ENCODE measurements around the gene COPS9.

COPS9 gene

DNA sequence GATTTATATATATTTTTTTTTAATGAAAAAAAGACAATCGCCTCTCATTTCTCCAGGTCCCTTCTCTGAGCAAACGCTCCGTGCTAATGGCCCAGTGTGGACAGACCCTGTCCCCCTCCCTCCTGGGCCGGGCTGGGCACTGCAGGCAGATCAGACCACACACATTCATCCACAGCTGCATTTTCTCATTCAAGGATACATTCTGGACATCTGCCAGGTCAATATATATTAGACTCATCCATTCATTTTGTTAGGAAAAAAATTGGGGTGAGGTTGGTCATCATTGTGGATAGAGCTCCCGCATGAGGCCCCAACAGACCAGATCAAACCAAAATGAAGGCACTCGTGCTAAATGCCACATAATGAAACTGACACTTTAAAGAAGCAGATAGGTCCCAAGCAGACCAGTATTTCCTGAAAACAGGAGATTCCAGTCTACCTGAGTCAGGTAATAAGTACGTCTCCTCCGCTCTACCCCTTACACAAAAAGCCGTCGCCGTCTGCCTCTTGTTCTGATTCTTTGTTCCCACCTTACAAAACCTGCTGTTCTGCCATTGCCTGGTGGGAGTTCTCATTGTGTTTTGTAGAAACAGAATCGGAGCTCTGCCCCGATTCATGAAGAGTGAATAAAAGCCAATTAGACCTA lies 19.8 kb upstream of the COPS9 start:
- TF ChIP-seq, protein P1, sequence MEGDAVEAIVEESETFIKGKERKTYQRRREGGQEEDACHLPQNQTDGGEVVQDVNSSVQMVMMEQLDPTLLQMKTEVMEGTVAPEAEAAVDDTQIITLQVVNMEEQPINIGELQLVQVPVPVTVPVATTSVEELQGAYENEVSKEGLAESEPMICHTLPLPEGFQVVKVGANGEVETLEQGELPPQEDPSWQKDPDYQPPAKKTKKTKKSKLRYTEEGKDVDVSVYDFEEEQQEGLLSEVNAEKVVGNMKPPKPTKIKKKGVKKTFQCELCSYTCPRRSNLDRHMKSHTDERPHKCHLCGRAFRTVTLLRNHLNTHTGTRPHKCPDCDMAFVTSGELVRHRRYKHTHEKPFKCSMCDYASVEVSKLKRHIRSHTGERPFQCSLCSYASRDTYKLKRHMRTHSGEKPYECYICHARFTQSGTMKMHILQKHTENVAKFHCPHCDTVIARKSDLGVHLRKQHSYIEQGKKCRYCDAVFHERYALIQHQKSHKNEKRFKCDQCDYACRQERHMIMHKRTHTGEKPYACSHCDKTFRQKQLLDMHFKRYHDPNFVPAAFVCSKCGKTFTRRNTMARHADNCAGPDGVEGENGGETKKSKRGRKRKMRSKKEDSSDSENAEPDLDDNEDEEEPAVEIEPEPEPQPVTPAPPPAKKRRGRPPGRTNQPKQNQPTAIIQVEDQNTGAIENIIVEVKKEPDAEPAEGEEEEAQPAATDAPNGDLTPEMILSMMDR (IDR thresholded peaks at IDR 0.05; ENCODE audit: unreplicated experiment in 3 of 3), result no peak
- Mint-ChIP-seq H3K27me3 (ENCODE audit: low read depth) (peaks cover 20% of the 10 kb centered on the region), H3K4me3 (no peak overlapping the region), H3K9me3 (peaks cover 4% of the 10 kb centered on the region), H3K36me3 (ENCODE audit: low read depth) (no peaks in the 10 kb centered on the region), H3K4me1 (peaks cover 10% of the 10 kb centered on the region), H3K27ac (peak overlapping the region in 1 of 3 experiments; percentile 26)

DNA sequence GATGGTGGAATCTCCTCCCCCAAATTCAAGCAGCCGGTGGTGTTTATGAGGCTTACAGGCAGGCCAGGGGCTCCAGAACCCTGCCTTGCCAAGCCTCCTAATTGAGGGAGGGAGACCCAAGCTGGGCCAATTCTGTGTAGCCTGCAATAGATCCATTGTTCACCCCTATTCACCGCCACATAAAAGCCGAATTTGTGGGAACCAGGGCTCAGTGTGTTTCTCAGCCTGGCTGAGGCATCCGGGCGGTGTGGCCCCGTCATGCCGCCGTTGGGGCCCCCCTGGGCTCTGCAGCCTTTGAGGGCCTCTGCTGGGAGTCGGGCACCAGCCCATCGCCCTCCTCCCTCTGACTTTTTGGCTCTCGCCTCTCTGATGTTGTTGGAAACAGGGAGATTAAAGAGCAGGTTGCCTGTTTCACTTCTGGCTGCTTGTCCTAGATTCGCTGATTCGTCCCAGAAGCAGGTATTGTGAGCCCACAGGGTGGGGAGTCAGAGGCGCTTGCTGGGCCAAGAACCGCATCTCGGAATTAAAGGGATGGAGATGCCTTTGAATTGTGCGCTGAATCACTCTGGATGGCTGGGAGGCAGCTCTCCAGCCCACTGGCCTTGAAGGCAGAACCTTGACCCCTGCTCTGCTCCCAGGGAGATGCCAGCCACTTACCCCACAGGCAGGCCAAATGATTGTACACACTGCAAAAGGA lies 19.1 kb upstream of the COPS9 start:
- H3K4me1 Mint-ChIP-seq, result peaks cover 10% of the 10 kb centered on the region
- H3K9me3 Mint-ChIP-seq, result peaks cover 4% of the 10 kb centered on the region
- H3K4me3 Mint-ChIP-seq, result no peak overlapping the region
- no peak overlapping the region for H3K27ac Mint-ChIP-seq
- peaks cover 20% of the 10 kb centered on the region for H3K27me3 Mint-ChIP-seq (ENCODE audit: low read depth)
- TF ChIP-seq, protein P1 (IDR thresholded peaks at IDR 0.05; ENCODE audit: unreplicated experiment in 3 of 3), result no peak
- no peaks in the 10 kb centered on the region for H3K36me3 Mint-ChIP-seq (ENCODE audit: low read depth)

DNA sequence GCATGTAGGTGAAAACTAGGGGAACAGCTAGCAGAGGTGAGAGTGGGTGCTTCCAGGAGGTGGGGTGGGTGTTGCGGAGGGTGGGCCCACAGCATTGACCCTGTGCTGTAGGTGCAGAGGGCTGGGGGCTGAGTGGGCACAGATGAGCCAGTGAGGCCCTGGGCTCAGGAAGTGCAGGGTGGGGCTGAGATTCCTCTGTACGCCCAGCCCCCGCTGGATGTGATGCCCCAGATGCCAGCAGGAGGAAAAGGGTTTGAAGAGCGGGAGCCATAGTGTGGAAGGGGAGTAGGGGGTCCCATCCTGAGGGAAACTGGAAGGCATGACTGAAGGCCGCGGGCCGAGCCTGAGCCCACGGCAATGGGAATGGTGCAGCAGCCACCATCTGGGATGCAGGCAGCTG lies 18.5 kb upstream of the COPS9 start:
- H3K27ac Mint-ChIP-seq, result no peak overlapping the region
- H3K9me3 Mint-ChIP-seq, result peaks cover 4% of the 10 kb centered on the region
- H3K36me3 Mint-ChIP-seq (ENCODE audit: low read depth), result no peaks in the 10 kb centered on the region
- H3K4me1 Mint-ChIP-seq, result peaks cover 10% of the 10 kb centered on the region
- no peak overlapping the region for H3K4me3 Mint-ChIP-seq
- TF ChIP-seq, protein P1 (IDR thresholded peaks at IDR 0.05; ENCODE audit: unreplicated experiment in 3 of 3), result no peak
- H3K27me3 Mint-ChIP-seq (ENCODE audit: low read depth), result peaks cover 24% of the 10 kb centered on the region

- Mint-ChIP-seq H3K4me1 (peaks cover 10% of the 10 kb centered on the region), H3K27me3 (ENCODE audit: low read depth) (peaks cover 24% of the 10 kb centered on the region), H3K4me3 (no peak overlapping the region), H3K9me3 (peaks cover 4% of the 10 kb centered on the region), H3K36me3 (ENCODE audit: low read depth) (no peaks in the 10 kb centered on the region), H3K27ac (no peak overlapping the region)
- TF ChIP-seq, protein P1 (IDR thresholded peaks at IDR 0.05; ENCODE audit: unreplicated experiment in 3 of 3), result no peak
These were observed 17.3 kb upstream of the COPS9 start for GRCh38 chr2:240153418-240153817.

- Mint-ChIP-seq H3K4me1 (peaks cover 10% of the 10 kb centered on the region), H3K27ac (no peak overlapping the region), H3K9me3 (peaks cover 6% of the 10 kb centered on the region), H3K36me3 (ENCODE audit: low read depth) (peaks cover 6% of the 10 kb centered on the region), H3K4me3 (no peak overlapping the region), H3K27me3 (ENCODE audit: low read depth) (peaks cover 34% of the 10 kb centered on the region)
- TF ChIP-seq, protein P1 (IDR thresholded peaks at IDR 0.05; ENCODE audit: unreplicated experiment in 3 of 3), result no peak
These were observed 15.4 kb upstream of the COPS9 start for GRCh38 chr2:240151477-240152031.

Measured in nephron (organoid).